HEK293 (cell line): ENCODE results near the gene CD151.

ENCODE experiments used
- HOXA7 ChIP-seq: sonication (generic); formaldehyde crosslinking; IDR thresholded peaks from 2 replicates; pipeline ENCODE4 v1.8.1; 2022; ENCODE audit warnings: missing genetic modification reagents, borderline replicate concordance
- HOXC10 ChIP-seq: sonication (generic); formaldehyde crosslinking; IDR thresholded peaks from 2 replicates; pipeline ENCODE4 v1.8.1; 2023; ENCODE audit warnings: mild to moderate bottlenecking, missing genetic modification reagents
- KLF10 ChIP-seq: fragments of 450-650 bp; IDR thresholded peaks from 2 replicates; pipeline ENCODE4 v1.5.1; 2018; ENCODE audit warnings: missing biosample characterization, mild to moderate bottlenecking, missing genetic modification characterization
- KLF7 ChIP-seq: fragments of 450-650 bp; formaldehyde crosslinking; IDR thresholded peaks from 2 replicates; pipeline ENCODE4 v1.5.1; 2016; ENCODE audit warnings: missing biosample characterization, missing genetic modification characterization, borderline replicate concordance
- KLF9 ChIP-seq: fragments of 450-650 bp; formaldehyde crosslinking; IDR thresholded peaks from 2 replicates; pipeline ENCODE4 v1.5.1; 2016; ENCODE audit warnings: missing biosample characterization, missing genetic modification characterization, low read depth
- MEIS1 ChIP-seq: sonication (generic); formaldehyde crosslinking; IDR thresholded peaks from 2 replicates; pipeline ENCODE4 v1.8.1; 2022; ENCODE audit warnings: missing genetic modification reagents, mild to moderate bottlenecking, borderline replicate concordance
- MYNN ChIP-seq: fragments of 450-650 bp; formaldehyde crosslinking; IDR thresholded peaks from 2 replicates; pipeline ENCODE4 v1.5.1; 2016; ENCODE audit warnings: missing biosample characterization, missing genetic modification characterization, borderline replicate concordance
- OVOL3 ChIP-seq: fragments of 450-650 bp; formaldehyde crosslinking; IDR thresholded peaks from 2 replicates; pipeline ENCODE4 v1.5.1; 2016; ENCODE audit warnings: missing biosample characterization, missing genetic modification characterization
- PRDM10 ChIP-seq: fragments of 450-650 bp; formaldehyde crosslinking; IDR thresholded peaks from 2 replicates; pipeline ENCODE4 v1.5.1; 2016; ENCODE audit warnings: missing biosample characterization, missing genetic modification characterization
- ZBTB21 ChIP-seq: fragments of 450-650 bp; formaldehyde crosslinking; IDR thresholded peaks from 2 replicates; pipeline ENCODE4 v1.5.1; 2017; ENCODE audit warnings: missing biosample characterization, missing genetic modification characterization
- ZBTB44 ChIP-seq: fragments of 450-650 bp; IDR thresholded peaks from 2 replicates; pipeline ENCODE4 v1.5.1; 2018; ENCODE audit warnings: missing biosample characterization, mild to moderate bottlenecking, missing genetic modification characterization
- ZBTB48 ChIP-seq: fragments of 450-650 bp; formaldehyde crosslinking; IDR thresholded peaks from 2 replicates; pipeline ENCODE4 v1.5.1; 2016; ENCODE audit warnings: missing biosample characterization, missing genetic modification characterization
- ZNF10 ChIP-seq: fragments of 450-650 bp; formaldehyde crosslinking; IDR thresholded peaks from 2 replicates; pipeline ENCODE4 v1.5.1; 2017; ENCODE audit warnings: missing biosample characterization, missing genetic modification characterization
- ZNF112 ChIP-seq: fragments of 450-650 bp; formaldehyde crosslinking; IDR thresholded peaks from 2 replicates; pipeline ENCODE4 v1.5.0; 2017; ENCODE audit warnings: missing biosample characterization, missing genetic modification characterization
- ZNF16 ChIP-seq: fragments of 450-650 bp; formaldehyde crosslinking; IDR thresholded peaks from 2 replicates; pipeline ENCODE4 v1.5.1; 2016; ENCODE audit warnings: low read depth, missing biosample characterization, missing genetic modification characterization
- ZNF174 ChIP-seq: fragments of 450-650 bp; formaldehyde crosslinking; IDR thresholded peaks from 2 replicates; pipeline ENCODE4 v1.5.0; 2017; ENCODE audit warnings: missing biosample characterization, mild to moderate bottlenecking, missing genetic modification characterization
- ZNF24 ChIP-seq: fragments of 450-650 bp; formaldehyde crosslinking; IDR thresholded peaks from 2 replicates; pipeline ENCODE4 v1.5.1; 2016; ENCODE audit warnings: missing biosample characterization, missing genetic modification characterization
- ZNF248 ChIP-seq: fragments of 450-650 bp; formaldehyde crosslinking; IDR thresholded peaks from 2 replicates; pipeline ENCODE4 v1.5.1; 2017; ENCODE audit warnings: missing biosample characterization, missing genetic modification characterization
- ZNF324 ChIP-seq: fragments of 450-650 bp; formaldehyde crosslinking; IDR thresholded peaks from 2 replicates; pipeline ENCODE4 v1.5.1; 2016; ENCODE audit warnings: missing biosample characterization, missing genetic modification characterization
- ZNF391 ChIP-seq: fragments of 450-650 bp; formaldehyde crosslinking; IDR thresholded peaks from 2 replicates; pipeline ENCODE4 v1.5.1; 2016; ENCODE audit warnings: low read depth, missing biosample characterization, missing genetic modification characterization, borderline replicate concordance
- ZNF488 ChIP-seq: fragments of 450-650 bp; formaldehyde crosslinking; IDR thresholded peaks from 2 replicates; pipeline ENCODE4 v1.5.1; 2016; ENCODE audit warnings: missing biosample characterization, missing genetic modification characterization
- ZNF501 ChIP-seq: fragments of 450-650 bp; formaldehyde crosslinking; IDR thresholded peaks from 2 replicates; pipeline ENCODE4 v1.5.1; 2016; ENCODE audit warnings: missing biosample characterization, missing genetic modification characterization
- ZNF514 ChIP-seq: fragments of 450-650 bp; formaldehyde crosslinking; IDR thresholded peaks from 2 replicates; pipeline ENCODE4 v1.5.1; 2016; ENCODE audit warnings: missing biosample characterization, missing genetic modification characterization
- ZNF518A ChIP-seq: fragments of 450-650 bp; formaldehyde crosslinking; conservative IDR thresholded peaks from 2 replicates; pipeline ENCODE4 v1.5.1; 2016; ENCODE audit warnings: low read depth, missing biosample characterization, missing genetic modification characterization
- ZNF560 ChIP-seq: fragments of 450-650 bp; formaldehyde crosslinking; IDR thresholded peaks from 2 replicates; pipeline ENCODE4 v1.5.1; 2017; ENCODE audit warnings: missing biosample characterization, missing genetic modification characterization, borderline replicate concordance
- ZNF596 ChIP-seq: fragments of 450-650 bp; IDR thresholded peaks from 2 replicates; pipeline ENCODE4 v1.5.0; 2018; ENCODE audit warnings: missing biosample characterization, mild to moderate bottlenecking, missing genetic modification characterization, moderate library complexity
- ZNF658 ChIP-seq: fragments of 450-650 bp; formaldehyde crosslinking; IDR thresholded peaks from 2 replicates; pipeline ENCODE4; 2016; ENCODE audit warnings: missing biosample characterization, missing genetic modification characterization
- ZNF707 ChIP-seq: fragments of 450-650 bp; formaldehyde crosslinking; IDR thresholded peaks from 2 replicates; pipeline ENCODE4 v1.5.1; 2016; ENCODE audit warnings: missing biosample characterization, missing genetic modification characterization
- ZNF830 ChIP-seq: fragments of 450-650 bp; IDR thresholded peaks from 2 replicates; pipeline ENCODE4 v1.5.0; 2018; ENCODE audit warnings: missing biosample characterization, missing genetic modification characterization, low read depth, mild to moderate bottlenecking, moderate library complexity
- ZNF843 ChIP-seq: fragments of 450-650 bp; formaldehyde crosslinking; IDR thresholded peaks from 2 replicates; pipeline ENCODE4 v1.5.1; 2016; ENCODE audit warnings: missing biosample characterization, missing genetic modification characterization
- ZXDB ChIP-seq: fragments of 450-650 bp; formaldehyde crosslinking; IDR thresholded peaks from 2 replicates; pipeline ENCODE4 v1.5.1; 2016; ENCODE audit warnings: missing biosample characterization, missing genetic modification characterization

The CD151 gene

GRCh38 chr11:859394-860131 is 26.8 kb downstream of the CD151 start (continued):
- TF ChIP-seq ZNF560 (tag by site-specific recombination) = no peak
- TF ChIP-seq ZNF501 (tag by site-specific recombination) = no peak
- TF ChIP-seq ZXDB (tag by site-specific recombination) = no peak
- no peak for TF ChIP-seq ZNF830 (tag by site-specific recombination)
- TF ChIP-seq HOXC10 = no peak
- TF ChIP-seq MEIS1 (CRISPR knock-in tag) = no peak
- TF ChIP-seq KLF10 (tag by site-specific recombination) = no peak
- no peak for TF ChIP-seq KLF9 (tag by site-specific recombination)
- TF ChIP-seq ZNF514 (tag by site-specific recombination) = no peak
- no peak for TF ChIP-seq ZNF843 (tag by site-specific recombination)
- TF ChIP-seq ZNF488 (tag by site-specific recombination) = no peak
- TF ChIP-seq ZBTB48 (tag by site-specific recombination) = no peak
- no peak for TF ChIP-seq PRDM10 (tag by site-specific recombination)
- no peak for TF ChIP-seq ZNF248 (tag by site-specific recombination)
- TF ChIP-seq HOXA7 (CRISPR knock-in tag) = no peak
- TF ChIP-seq ZNF324 (tag by site-specific recombination) = no peak
- TF ChIP-seq ZNF391 (tag by site-specific recombination) = no peak
- no peak for TF ChIP-seq ZBTB21 (tag by site-specific recombination)
- no peak for TF ChIP-seq ZNF174 (tag by site-specific recombination)
- no peak for TF ChIP-seq ZNF24
- no peak for TF ChIP-seq ZNF112
- TF ChIP-seq ZNF16 (tag by site-specific recombination) = no peak
- no peak for TF ChIP-seq KLF7
- no peak for TF ChIP-seq ZNF658
- no peak for TF ChIP-seq ZNF707 (tag by site-specific recombination)
- TF ChIP-seq ZNF10 (tag by site-specific recombination) = no peak
- no peak for TF ChIP-seq ZBTB44 (tag by site-specific recombination)
- no peak for TF ChIP-seq ZNF596 (tag by site-specific recombination)
- no peak for TF ChIP-seq ZNF518A (tag by site-specific recombination)
- TF ChIP-seq MYNN (tag by site-specific recombination) = no peak
- no peak for TF ChIP-seq OVOL3 (tag by site-specific recombination)
